GM06990 (cell line): Measurements from ENCODE around the gene NOL9.
A peak's percentile ranks its signal among the peaks of the same experiment; 100 is the strongest.

Experiments used
- DNase-seq: peaks from one replicate; pipeline ENCODE4 v3.0.0-alpha.2; 2011; ENCODE audit not compliant: insufficient read length; ENCODE audit errors: extremely low read depth
- H3K27me3 ChIP-seq: replicated peaks from 2 replicates; pipeline ENCODE4 v1.6.0; 2011; ENCODE audit warnings: low read length; ENCODE audit not compliant: control insufficient read depth, insufficient read depth
- H3K36me3 ChIP-seq: 2 replicates; pipeline ENCODE4 v1.5.1; 2011; ENCODE audit warnings: low read length; ENCODE audit not compliant: control insufficient read depth, insufficient read depth
- H3K4me3 ChIP-seq: replicated peaks from 2 replicates; pipeline ENCODE4 v1.5.1; 2011; ENCODE audit warnings: low read depth, mild to moderate bottlenecking, control low read depth, low read length
- TF ChIP-seq, protein P1 (sequence below): IDR thresholded peaks from 2 replicates; pipeline ENCODE4 v1.5.1; 2011; ENCODE audit warnings: low read length, control low read depth, mild to moderate bottlenecking, inconsistent platforms; ENCODE audit not compliant: insufficient read depth, poor library complexity, severe bottlenecking

Gene NOL9

DNA sequence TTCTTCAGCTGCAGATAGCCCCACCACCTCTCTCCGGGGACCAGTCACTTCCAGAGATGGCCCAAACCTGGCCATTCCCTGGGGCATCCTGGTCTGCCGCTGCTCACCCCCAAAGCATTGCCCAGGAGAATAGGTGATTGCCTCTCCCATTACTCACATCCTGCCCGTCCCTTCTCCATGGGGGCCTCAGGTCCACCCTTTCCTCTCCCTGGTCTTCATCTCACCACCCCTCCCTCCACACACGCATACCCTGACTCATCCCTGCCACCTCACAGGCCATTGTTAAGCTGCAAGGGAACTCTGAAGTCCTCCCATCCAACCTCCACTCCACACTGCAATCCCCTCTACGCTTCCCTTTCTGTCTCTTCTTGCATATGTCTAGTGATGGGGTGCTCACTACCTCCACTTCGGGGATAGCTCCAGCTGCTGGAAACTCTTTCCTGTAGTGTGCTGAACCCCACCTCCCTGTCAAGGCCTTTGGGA is 62.8 kb downstream of the NOL9 start, which contains the start of gene PLEKHG5:
Gene PLEKHG5, minus strand, starts transcription at position 188 of the 483 bp plus-strand sequence. CDS start 14,096 bp downstream, outside the sequence.
- H3K27me3 ChIP-seq, result no peaks in the 10 kb centered on the region; the same call in 1 of the 2 replicates
- H3K4me3 ChIP-seq, result peak within 1 kb of the TSS; percentile 80
- H3K36me3 ChIP-seq, result no peaks in the 10 kb centered on the region
- TF ChIP-seq, protein P1, sequence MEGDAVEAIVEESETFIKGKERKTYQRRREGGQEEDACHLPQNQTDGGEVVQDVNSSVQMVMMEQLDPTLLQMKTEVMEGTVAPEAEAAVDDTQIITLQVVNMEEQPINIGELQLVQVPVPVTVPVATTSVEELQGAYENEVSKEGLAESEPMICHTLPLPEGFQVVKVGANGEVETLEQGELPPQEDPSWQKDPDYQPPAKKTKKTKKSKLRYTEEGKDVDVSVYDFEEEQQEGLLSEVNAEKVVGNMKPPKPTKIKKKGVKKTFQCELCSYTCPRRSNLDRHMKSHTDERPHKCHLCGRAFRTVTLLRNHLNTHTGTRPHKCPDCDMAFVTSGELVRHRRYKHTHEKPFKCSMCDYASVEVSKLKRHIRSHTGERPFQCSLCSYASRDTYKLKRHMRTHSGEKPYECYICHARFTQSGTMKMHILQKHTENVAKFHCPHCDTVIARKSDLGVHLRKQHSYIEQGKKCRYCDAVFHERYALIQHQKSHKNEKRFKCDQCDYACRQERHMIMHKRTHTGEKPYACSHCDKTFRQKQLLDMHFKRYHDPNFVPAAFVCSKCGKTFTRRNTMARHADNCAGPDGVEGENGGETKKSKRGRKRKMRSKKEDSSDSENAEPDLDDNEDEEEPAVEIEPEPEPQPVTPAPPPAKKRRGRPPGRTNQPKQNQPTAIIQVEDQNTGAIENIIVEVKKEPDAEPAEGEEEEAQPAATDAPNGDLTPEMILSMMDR, result no peak
- no peak for DNase-seq

DNA sequence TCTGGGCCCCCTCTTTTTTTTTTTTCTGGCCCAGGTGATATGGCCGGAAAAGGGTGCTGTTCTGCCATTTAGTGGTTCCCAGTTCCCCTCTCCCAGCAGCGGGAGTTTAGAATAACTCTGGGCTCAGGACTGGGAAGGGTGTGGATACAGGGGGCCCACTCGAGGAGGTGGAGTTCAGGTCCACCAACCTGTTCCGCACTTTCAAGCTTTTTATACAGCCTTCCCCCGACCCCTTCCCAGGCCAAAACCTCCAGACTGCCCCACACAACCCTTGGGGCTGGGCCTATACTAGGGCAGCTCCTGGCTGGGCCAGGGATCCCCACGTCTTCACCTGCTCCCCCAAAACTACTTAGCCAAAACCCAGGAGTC is 63.2 kb downstream of the NOL9 start:
- TF ChIP-seq, protein P1, result no peak
- DNase-seq, result no peak
- Histone ChIP-seq H3K4me3 (peak overlapping the region; percentile 80), H3K27me3 (no peaks in the 10 kb centered on the region; the same call in 1 of the 2 replicates), H3K36me3 (no peaks in the 10 kb centered on the region)

DNA sequence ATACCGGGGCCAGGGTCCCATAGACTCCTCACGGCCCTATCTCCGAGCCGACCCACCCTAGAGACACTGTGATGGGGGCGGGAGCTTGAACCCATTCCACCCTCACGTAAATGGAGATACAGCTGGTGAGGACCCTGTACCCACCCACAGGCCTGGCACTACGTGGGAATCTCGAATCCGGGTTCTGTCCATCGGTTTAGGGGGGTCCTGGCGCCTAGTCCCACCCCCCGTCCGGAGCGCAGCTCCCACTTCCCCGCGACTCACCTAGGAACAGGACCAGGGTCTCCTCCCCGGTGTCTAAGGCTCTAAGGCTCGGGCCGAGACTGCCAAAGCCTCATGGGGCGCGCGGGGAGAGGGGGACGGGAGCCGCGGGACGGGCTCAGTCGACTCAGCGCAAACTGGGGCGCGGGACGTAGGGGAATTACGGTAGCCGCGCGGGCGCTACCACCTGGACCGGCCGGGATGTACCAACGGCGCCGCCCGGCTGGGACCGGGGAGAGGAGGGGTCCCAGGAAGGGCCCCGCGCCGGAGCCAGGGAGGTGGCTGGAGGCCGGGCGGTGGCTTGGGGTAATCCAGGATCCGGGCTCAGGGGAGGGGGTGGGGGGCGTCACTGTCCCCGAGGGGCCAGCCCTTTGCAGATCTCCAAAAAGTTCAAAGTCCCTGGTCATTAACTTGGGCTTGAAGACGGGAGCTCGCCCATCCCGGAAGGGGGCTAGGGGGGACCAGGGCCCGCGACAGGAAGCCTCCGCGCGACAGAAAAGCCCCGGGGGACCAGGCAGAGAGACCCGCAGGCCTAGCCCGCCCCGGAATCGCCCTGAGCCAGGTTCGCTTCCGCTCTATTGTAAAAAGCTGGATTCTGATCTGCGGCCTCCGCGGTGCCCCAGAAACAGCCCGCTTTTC is 63.9 kb downstream of the NOL9 start:
- Histone ChIP-seq H3K27me3 (no peaks in the 10 kb centered on the region; the same call in 1 of the 2 replicates), H3K36me3 (no peaks in the 10 kb centered on the region), H3K4me3 (peak overlapping the region; percentile 80)
- DNase-seq, result peak; percentile 83
- TF ChIP-seq, protein P1, result no peak

DNA sequence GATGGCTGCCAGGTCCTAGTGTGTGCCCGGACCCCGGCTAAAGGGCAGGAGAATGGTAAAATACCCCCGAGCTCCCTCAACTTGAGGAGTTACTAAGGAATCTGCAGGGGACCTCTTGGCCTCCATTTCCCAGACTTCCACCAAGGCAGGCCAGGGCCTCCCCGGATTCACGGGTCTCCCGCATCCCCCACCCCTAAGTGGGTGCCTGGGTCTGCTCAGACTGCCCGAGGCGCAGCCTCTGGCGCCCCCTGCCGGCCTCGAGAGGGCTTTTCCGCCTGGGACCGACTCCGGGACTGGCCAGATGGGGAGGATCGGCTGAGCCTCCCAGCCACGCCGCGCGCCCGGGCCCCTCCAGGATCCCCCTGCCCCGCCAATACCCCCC is 64.5 kb downstream of the NOL9 start:
- TF ChIP-seq, protein P1, result peak; percentile 99
- Histone ChIP-seq H3K27me3 (no peaks in the 10 kb centered on the region; the same call in 1 of the 2 replicates), H3K4me3 (peak overlapping the region; percentile 80), H3K36me3 (no peaks in the 10 kb centered on the region)
- DNase-seq, result peak; percentile 80

DNA sequence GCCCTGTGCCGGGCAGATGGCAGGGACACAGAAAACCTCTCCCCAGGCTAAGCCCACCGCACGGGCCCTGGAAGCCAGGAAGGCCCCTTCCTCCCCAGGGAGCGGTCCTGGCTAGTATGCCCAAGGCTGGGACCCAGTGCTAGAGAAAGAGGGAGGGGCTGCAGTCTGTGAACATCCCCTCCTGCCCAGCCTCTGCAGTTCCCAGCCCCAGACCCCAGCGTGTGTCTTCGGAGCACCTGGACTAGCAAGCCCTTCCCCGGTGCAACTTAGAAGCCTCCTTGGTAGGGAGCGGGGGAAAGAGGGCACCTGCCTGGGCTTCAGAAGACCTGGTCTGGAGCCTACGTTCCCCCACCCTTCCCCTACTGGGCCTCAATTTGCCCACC is 64.9 kb downstream of the NOL9 start:
- DNase-seq, result no peak
- H3K27me3 ChIP-seq, result no peaks in the 10 kb centered on the region; the same call in 1 of the 2 replicates
- TF ChIP-seq, protein P1, result no peak
- H3K4me3 ChIP-seq, result no peak overlapping the region
- no peaks in the 10 kb centered on the region for H3K36me3 ChIP-seq
